ENCODE data around the gene VOPP1.

DNA sequence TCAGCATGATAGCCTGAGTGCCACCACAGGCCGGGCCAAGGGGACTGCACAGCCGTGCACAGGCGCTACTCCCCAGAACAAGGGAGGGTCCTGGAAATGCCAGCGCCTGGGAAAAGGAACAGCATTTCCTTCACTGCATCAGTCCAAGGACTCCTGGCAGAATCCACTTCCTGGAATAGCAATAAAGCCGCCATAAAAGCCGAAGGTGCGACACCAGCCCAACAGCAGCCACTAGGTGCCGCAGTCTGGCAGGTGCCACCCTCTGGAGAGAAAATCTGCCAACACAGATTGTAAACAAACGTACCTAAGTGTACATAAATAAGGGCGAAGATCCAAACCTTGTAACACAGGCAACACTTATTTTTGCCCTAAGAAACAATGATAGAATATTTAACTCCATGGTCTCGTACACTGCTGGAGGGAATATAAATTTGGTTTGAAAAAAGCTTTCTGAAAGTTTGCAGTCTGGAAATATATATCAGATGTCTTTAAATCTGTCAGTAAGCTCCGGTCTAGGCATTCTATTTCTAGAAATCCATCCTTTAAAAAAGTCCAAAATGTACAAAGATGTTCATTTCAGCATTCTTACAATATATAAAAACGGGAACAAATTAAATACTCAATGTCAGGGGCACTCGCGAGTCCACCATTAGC lies 22.2 kb downstream of the VOPP1 start:
- TF ChIP-seq, protein P1, sequence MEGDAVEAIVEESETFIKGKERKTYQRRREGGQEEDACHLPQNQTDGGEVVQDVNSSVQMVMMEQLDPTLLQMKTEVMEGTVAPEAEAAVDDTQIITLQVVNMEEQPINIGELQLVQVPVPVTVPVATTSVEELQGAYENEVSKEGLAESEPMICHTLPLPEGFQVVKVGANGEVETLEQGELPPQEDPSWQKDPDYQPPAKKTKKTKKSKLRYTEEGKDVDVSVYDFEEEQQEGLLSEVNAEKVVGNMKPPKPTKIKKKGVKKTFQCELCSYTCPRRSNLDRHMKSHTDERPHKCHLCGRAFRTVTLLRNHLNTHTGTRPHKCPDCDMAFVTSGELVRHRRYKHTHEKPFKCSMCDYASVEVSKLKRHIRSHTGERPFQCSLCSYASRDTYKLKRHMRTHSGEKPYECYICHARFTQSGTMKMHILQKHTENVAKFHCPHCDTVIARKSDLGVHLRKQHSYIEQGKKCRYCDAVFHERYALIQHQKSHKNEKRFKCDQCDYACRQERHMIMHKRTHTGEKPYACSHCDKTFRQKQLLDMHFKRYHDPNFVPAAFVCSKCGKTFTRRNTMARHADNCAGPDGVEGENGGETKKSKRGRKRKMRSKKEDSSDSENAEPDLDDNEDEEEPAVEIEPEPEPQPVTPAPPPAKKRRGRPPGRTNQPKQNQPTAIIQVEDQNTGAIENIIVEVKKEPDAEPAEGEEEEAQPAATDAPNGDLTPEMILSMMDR (IDR thresholded peaks at IDR 0.05), result no peak
- no peak for TF ChIP-seq POLR2A (IDR thresholded peaks at IDR 0.05)
